Central memory CD8-positive, alpha-beta T cell (primary cell): ENCODE measurements around the gene ERBB4.

ENCODE experiments used
- ATAC-seq: fragments of 150-1000 bp; cut with Tn5 transposase; replicated peaks from 2 replicates; pipeline ENCODE4 v1.10.0; 2022; ENCODE audit warnings: mild to moderate bottlenecking, moderate FRiP score, moderate number of reproducible peaks; ENCODE audit not compliant: poor library complexity, severe bottlenecking; ENCODE audit errors: extremely low read depth
- DNase-seq, 2 donors: peaks; one replicate each; pipeline ENCODE4 v3.0.0; 2021; ENCODE audit warnings: low spot score in 2 of 2
- H3K27ac Mint-ChIP-seq: one replicate; pipeline ENCODE4 v1.8.0; 2022; ENCODE audit warnings: low read depth, mild to moderate bottlenecking, moderate library complexity, mixed read lengths
- H3K27me3 Mint-ChIP-seq: one replicate; pipeline ENCODE4 v1.8.0; 2022; ENCODE audit warnings: mixed read lengths
- H3K36me3 Mint-ChIP-seq: one replicate; pipeline ENCODE4 v1.8.0; 2022; ENCODE audit warnings: mild to moderate bottlenecking, moderate library complexity, mixed read lengths; ENCODE audit not compliant: insufficient read depth
- H3K4me1 Mint-ChIP-seq: one replicate; pipeline ENCODE4 v1.8.0; 2022; ENCODE audit warnings: mixed read lengths
- H3K4me3 Mint-ChIP-seq: one replicate; pipeline ENCODE4 v1.8.0; 2022; ENCODE audit warnings: mild to moderate bottlenecking, moderate library complexity, mixed read lengths
- H3K9me3 Mint-ChIP-seq: one replicate; pipeline ENCODE4 v1.8.0; 2022; ENCODE audit warnings: mixed read lengths

Gene ERBB4

GRCh38 chr2:211837206-211837605, 701.4 kb downstream of the ERBB4 start:
- DNase-seq (no peak), ATAC-seq (no peak)
- Mint-ChIP-seq H3K36me3 (peaks cover 2% of the 10 kb centered on the region), H3K27ac (no peak overlapping the region), H3K27me3 (no peaks in the 10 kb centered on the region), H3K4me1 (no peaks in the 10 kb centered on the region), H3K9me3 (peaks cover 23% of the 10 kb centered on the region), H3K4me3 (no peak overlapping the region)

DNA sequence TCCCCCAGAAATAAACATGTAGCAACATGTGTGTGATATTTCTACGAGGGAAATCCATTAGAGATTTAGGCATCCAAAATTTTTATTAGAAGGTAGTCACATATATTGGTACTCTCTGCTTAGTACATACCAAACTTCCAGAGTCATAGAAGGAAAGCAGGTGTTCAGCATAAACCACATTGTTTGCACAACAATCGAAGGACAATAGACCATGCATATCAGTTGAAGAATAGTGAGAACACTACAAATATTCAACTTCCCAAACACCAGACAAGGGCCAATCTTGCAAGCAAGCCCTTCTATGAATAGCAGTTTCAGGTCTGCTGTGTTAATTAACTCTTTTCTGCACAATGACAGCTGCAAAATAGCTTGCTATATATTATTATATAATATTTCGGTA, 702.2 kb downstream of the ERBB4 start:
- peaks cover 23% of the 10 kb centered on the region for H3K9me3 Mint-ChIP-seq
- ATAC-seq: no peak
- DNase-seq: no peak
- H3K4me3 Mint-ChIP-seq: no peak overlapping the region
- H3K36me3 Mint-ChIP-seq: peaks cover 2% of the 10 kb centered on the region
- no peaks in the 10 kb centered on the region for H3K27me3 Mint-ChIP-seq
- H3K27ac Mint-ChIP-seq: no peak overlapping the region
- H3K4me1 Mint-ChIP-seq: no peaks in the 10 kb centered on the region

GRCh38 chr2:211835695-211836094, 702.9 kb downstream of the ERBB4 start:
- DNase-seq (no peak), ATAC-seq (no peak)
- no peak overlapping the region for H3K27ac Mint-ChIP-seq
- no peaks in the 10 kb centered on the region for H3K4me1 Mint-ChIP-seq
- peaks cover 2% of the 10 kb centered on the region for H3K36me3 Mint-ChIP-seq
- H3K27me3 Mint-ChIP-seq: no peaks in the 10 kb centered on the region
- H3K9me3 Mint-ChIP-seq: peaks cover 23% of the 10 kb centered on the region
- no peak overlapping the region for H3K4me3 Mint-ChIP-seq

DNA sequence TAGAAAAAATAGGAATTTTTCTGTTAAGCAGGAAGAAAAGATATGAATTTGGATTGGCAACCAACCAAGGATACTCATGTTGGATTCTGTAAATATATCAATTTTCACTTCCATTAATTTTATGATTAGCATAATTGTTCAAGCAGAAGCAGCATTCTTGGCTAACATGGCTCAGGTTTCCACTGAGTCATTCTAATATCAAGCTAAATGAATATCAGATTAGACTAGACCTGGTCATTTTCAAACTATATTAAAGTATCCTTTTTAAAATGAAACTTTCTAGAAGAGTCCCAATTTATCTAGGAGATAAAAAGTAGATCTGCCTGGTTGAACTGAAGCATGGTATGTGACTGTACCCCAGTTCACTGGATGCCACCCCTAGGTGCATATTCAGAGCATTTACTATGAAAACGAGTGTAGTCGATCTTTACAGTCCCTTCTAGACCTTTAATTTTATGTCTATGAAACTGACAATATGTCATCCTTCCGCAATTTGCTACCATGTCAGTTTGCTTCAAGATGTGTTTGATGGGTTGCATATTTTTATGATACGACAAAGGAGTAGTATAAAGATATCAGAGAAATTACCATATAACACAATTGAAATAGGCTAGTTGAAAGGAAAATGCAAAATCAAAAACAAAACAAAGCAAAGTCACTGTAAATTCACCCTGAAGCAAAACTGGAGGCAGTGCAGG, 704.9 kb downstream of the ERBB4 start:
- H3K36me3 Mint-ChIP-seq: no peaks in the 10 kb centered on the region

GRCh38 chr2:211829725-211830124, 708.9 kb downstream of the ERBB4 start:
- ATAC-seq: no peak
- Mint-ChIP-seq H3K27ac (no peak overlapping the region), H3K36me3 (no peaks in the 10 kb centered on the region), H3K4me1 (no peaks in the 10 kb centered on the region), H3K9me3 (peaks cover 10% of the 10 kb centered on the region), H3K4me3 (no peak overlapping the region), H3K27me3 (no peaks in the 10 kb centered on the region)
- DNase-seq: no peak

More for the DNA sequence above, 704.9 kb downstream of the ERBB4 start:
- ATAC-seq: no peak
- Mint-ChIP-seq H3K9me3 (peaks cover 14% of the 10 kb centered on the region), H3K4me1 (no peaks in the 10 kb centered on the region), H3K4me3 (no peak overlapping the region), H3K27ac (no peak overlapping the region), H3K27me3 (no peaks in the 10 kb centered on the region)
- no peak for DNase-seq

- no peaks in the 10 kb centered on the region for H3K27me3 Mint-ChIP-seq
Observed at GRCh38 chr2:211823886-211824479, 714.6 kb downstream of the ERBB4 start.

DNA sequence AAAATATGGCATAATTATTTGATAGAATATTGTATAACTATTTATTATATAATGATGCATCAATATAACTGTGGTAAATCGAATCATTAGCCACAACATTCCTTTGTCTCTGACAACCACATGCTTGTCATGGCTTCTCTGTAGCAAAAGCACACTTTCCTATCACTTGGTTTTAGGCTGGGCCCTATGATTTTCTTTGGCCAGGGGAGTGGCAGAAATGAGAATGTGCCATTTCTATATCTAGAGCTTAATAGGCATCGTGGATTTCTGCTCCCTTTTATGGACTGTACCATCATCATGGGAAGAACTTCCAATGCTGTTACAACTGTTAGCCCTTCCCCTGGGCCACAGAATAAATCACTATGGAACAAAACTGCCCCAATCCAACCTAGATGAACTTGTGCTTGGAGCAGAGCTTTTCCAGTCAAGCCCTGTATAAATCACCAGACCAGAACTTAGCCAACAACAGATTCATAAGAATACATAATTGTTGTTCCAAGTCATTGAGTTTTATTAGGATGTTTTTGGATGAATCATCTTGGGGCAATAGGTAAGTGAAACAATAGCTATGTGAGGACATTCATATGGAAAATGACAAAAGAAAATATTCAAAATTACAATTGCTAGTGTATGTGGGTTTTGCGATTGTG, 715.8 kb downstream of the ERBB4 start:
- Mint-ChIP-seq H3K27ac (no peak overlapping the region), H3K36me3 (no peaks in the 10 kb centered on the region), H3K4me3 (no peak overlapping the region), H3K27me3 (no peaks in the 10 kb centered on the region), H3K4me1 (no peaks in the 10 kb centered on the region), H3K9me3 (peaks cover 6% of the 10 kb centered on the region)
- DNase-seq (no peak), ATAC-seq (no peak)

More at GRCh38 chr2:211823886-211824479, 714.6 kb downstream of the ERBB4 start:
- no peaks in the 10 kb centered on the region for H3K4me1 Mint-ChIP-seq
- no peak for ATAC-seq
- H3K36me3 Mint-ChIP-seq: no peaks in the 10 kb centered on the region
- peaks cover 11% of the 10 kb centered on the region for H3K9me3 Mint-ChIP-seq
- no peak overlapping the region for H3K27ac Mint-ChIP-seq
- DNase-seq: no peak
- H3K4me3 Mint-ChIP-seq: no peak overlapping the region

DNA sequence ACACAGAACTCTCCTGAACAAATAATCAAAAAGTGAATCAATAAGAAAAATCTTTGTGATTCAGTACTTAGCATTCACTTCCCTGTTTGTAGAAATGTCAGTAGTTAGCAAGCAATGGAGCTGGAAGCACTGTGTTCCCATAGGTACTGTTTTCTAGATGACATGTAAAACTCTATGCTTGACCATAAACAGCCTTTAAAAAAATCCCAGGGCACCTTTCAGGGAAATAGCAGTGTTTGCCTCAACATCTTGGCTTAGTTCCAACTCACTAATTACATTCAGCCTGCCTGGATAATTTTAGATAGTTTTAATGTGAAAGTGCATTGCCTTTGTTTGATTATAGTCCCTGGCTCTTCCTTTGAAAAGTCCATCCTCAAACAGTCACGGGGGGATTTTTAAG, 721.8 kb downstream of the ERBB4 start:
- no peak for ATAC-seq
- H3K4me1 Mint-ChIP-seq: no peaks in the 10 kb centered on the region

DNA sequence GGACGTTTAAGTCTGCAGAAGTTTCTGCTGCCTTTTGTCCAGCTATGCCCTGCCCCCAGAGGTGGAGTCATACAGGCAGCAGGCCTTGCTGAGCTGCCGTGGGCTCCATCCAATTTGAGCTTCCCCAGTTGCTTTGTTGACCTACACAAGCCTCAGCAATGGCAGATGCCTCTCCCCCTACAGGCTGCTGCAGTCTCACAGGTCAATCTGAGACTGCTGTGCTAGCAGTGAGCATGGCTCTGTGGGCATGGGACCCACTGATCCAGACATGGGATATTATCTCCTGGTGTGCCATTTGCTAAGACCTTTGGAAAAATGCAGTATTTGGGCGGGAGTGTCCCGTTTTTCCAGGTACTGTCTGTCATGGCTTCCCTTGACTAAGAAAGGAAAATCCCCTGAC, 726.0 kb downstream of the ERBB4 start:
- no peak for DNase-seq
- Mint-ChIP-seq H3K4me1 (no peaks in the 10 kb centered on the region), H3K27ac (no peak overlapping the region), H3K36me3 (no peaks in the 10 kb centered on the region), H3K27me3 (no peaks in the 10 kb centered on the region), H3K9me3 (peaks cover 18% of the 10 kb centered on the region), H3K4me3 (no peak overlapping the region)
- ATAC-seq: no peak

More for the DNA sequence above, 721.8 kb downstream of the ERBB4 start:
- H3K9me3 Mint-ChIP-seq: peaks cover 8% of the 10 kb centered on the region
- H3K4me3 Mint-ChIP-seq: no peak overlapping the region
- DNase-seq: no peak
- H3K36me3 Mint-ChIP-seq: no peaks in the 10 kb centered on the region
- H3K27me3 Mint-ChIP-seq: no peaks in the 10 kb centered on the region
- H3K27ac Mint-ChIP-seq: no peak overlapping the region

GRCh38 chr2:211802666-211803065, 735.9 kb downstream of the ERBB4 start:
- peaks cover 4% of the 10 kb centered on the region for H3K9me3 Mint-ChIP-seq
- no peak for ATAC-seq
- H3K36me3 Mint-ChIP-seq: no peaks in the 10 kb centered on the region

DNA sequence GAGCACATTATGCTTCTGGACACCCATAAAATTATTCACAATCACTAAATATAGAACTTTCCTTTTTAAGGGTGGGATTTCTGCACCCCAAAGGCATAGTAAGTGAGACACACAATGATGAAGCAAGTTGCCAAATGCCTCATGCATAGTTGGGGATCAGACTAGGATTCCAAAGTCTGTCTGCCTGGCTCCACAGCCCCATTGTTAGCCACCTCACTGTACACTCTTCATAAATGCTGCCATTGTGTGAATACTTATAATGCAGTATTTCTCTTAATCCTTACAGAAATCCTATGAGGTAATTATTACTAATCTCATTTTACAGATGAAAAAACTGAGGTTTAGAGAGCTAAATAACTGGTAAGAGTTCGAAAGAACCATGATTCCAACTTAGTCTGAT, 738.6 kb downstream of the ERBB4 start:
- ATAC-seq (no peak), DNase-seq (no peak)
- no peak overlapping the region for H3K27ac Mint-ChIP-seq
- no peaks in the 10 kb centered on the region for H3K4me1 Mint-ChIP-seq
- H3K4me3 Mint-ChIP-seq: no peak overlapping the region
- H3K36me3 Mint-ChIP-seq: no peaks in the 10 kb centered on the region
- peaks cover 4% of the 10 kb centered on the region for H3K9me3 Mint-ChIP-seq
- no peaks in the 10 kb centered on the region for H3K27me3 Mint-ChIP-seq

More at GRCh38 chr2:211802666-211803065, 735.9 kb downstream of the ERBB4 start:
- Mint-ChIP-seq H3K4me3 (no peak overlapping the region), H3K27ac (no peak overlapping the region), H3K4me1 (no peaks in the 10 kb centered on the region), H3K27me3 (no peaks in the 10 kb centered on the region)
- no peak for DNase-seq

DNA sequence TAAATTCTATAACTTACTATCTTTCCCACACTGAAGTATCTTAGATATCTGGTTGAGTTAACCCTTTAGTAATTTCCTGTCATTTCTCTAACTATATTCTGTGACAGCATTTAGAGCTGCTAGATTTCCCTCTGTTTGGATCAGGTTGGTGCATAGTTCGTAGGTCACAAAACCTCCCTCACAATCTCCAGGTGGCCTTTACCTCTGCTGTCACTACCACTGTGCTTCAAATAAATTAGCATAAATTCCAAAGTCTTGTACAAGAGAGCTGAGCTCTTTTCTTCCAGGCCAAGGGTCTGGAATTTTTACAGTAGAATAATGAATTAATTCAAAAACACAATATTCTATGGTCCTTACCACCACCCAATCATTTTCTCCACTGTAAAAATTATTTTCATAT, 739.7 kb downstream of the ERBB4 start:
- ATAC-seq (no peak), DNase-seq (no peak)
- Mint-ChIP-seq H3K9me3 (peaks cover 4% of the 10 kb centered on the region), H3K4me1 (no peaks in the 10 kb centered on the region), H3K27ac (no peak overlapping the region), H3K27me3 (no peaks in the 10 kb centered on the region), H3K36me3 (no peaks in the 10 kb centered on the region), H3K4me3 (no peak overlapping the region)

DNA sequence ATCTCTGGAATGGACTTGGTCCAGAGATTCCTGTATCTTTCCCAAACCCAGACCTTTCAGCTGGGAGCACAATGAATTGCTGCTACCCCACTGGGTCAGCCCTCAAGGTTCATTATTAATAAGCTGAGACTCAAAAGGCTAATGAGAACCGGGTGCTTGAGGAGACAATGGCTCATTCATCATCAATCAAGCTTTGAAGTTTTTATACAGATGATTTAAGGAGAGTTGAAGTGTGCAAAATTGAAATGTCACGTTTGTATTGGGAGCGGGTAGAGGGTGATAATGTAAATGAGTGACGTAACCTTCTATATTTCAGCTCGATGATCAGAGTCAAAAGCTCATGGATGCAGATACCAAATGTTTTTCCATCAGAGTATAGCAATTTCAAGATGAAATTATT, 744.9 kb downstream of the ERBB4 start:
- H3K4me3 Mint-ChIP-seq: no peak overlapping the region
- no peaks in the 10 kb centered on the region for H3K27me3 Mint-ChIP-seq
- no peak overlapping the region for H3K27ac Mint-ChIP-seq
- no peak for DNase-seq
- no peaks in the 10 kb centered on the region for H3K9me3 Mint-ChIP-seq
- no peaks in the 10 kb centered on the region for H3K4me1 Mint-ChIP-seq
- no peak for ATAC-seq
- no peaks in the 10 kb centered on the region for H3K36me3 Mint-ChIP-seq
